Ishikawa (cell line): ENCODE measurements around the gene RNH1.

Source experiments
- EGR1 ChIP-seq: IDR thresholded peaks from 2 replicates; pipeline ENCODE4 v1.6.1; 2012
- EP300 ChIP-seq: IDR thresholded peaks from 2 replicates; pipeline ENCODE4 v1.6.1; 2012; ENCODE audit warnings: borderline replicate concordance
- MAX ChIP-seq: IDR thresholded peaks from 2 replicates; pipeline ENCODE4 v1.6.1; 2012
- NFIC ChIP-seq: IDR thresholded peaks from 2 replicates; pipeline ENCODE4 v1.6.1; 2012
- RAD21 ChIP-seq: IDR thresholded peaks from 2 replicates; pipeline ENCODE4 v1.6.1; 2012; ENCODE audit warnings: low read depth
- REST ChIP-seq: IDR thresholded peaks from 2 replicates; pipeline ENCODE4 v1.6.1; 2012; ENCODE audit warnings: low read depth, mild to moderate bottlenecking
- TAF1 ChIP-seq: IDR thresholded peaks from 2 replicates; pipeline ENCODE4 v1.6.1; 2012; ENCODE audit warnings: low read depth, mild to moderate bottlenecking
- TCF12 ChIP-seq: IDR thresholded peaks from 2 replicates; pipeline ENCODE4 v1.6.1; 2012; ENCODE audit warnings: low read depth
- TEAD4 ChIP-seq: IDR thresholded peaks from 2 replicates; pipeline ENCODE4 v1.6.1; 2012
- YY1 ChIP-seq: IDR thresholded peaks from 2 replicates; pipeline ENCODE4 v1.6.1; 2012; ENCODE audit warnings: low read depth
- ZBTB7A ChIP-seq: IDR thresholded peaks from 2 replicates; pipeline ENCODE4 v1.6.1; 2012; ENCODE audit warnings: low read depth

GRCh38 chr11:453564-453963 lies 53.5 kb downstream of the RNH1 start:
- no peak for TF ChIP-seq TCF12
- TF ChIP-seq TEAD4 = no peak
- no peak for TF ChIP-seq REST
- no peak for TF ChIP-seq ZBTB7A
- TF ChIP-seq RAD21 = no peak
- TF ChIP-seq NFIC = no peak
- TF ChIP-seq TAF1 = no peak
- no peak for TF ChIP-seq EGR1
- TF ChIP-seq YY1 = no peak
- TF ChIP-seq MAX = no peak
- TF ChIP-seq EP300 = no peak
